Measurements from ENCODE around the gene KRT2. TPM values are rescaled to one million over a fixed set of nuclear protein-coding genes. Genes with fewer than 3 reads are reported as not detected.

Gene KRT2
- total and polyA plus RNA-seq, 2 donors (not counting 1 experiment from before 2014, with no cell fraction given), result 0.04 TPM; not detected in 1

DNA sequence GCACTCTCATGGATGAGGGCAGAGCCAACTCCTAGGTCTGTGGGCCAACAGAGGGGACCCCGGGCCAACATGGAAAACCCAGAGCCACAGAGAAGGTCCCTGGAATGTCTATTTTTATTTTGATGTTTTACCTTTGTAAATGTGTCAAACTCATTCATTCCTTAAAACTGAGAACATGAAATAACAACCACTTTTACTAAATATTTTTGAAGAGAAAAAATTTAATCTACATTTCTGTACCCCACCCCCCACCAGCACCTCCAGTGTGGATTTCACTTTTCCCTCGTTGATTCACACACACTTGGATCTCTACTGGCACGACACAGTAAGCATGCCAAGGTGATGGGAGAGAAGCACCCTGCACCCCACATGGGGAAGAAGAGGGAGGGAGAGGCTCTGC, 44.6 kb upstream of the KRT2 start:
- no peaks in the 10 kb centered on the region for H3K9me3 Mint-ChIP-seq (ENCODE audit: insufficient read depth)
- Histone ChIP-seq H3K79me2 (ENCODE audit: control insufficient read depth, insufficient read depth, low read length) (no peaks in the 10 kb centered on the region), H2AFZ (ENCODE audit: insufficient read depth, low read depth, low read length, poor library complexity, severe bottlenecking) (no peak overlapping the region), H3K4me2 (replicated peaks; ENCODE audit: low read depth, low read length, poor library complexity, severe bottlenecking) (no peak overlapping the region), H3K36me3 (replicated peaks in 1 of 2; ENCODE audit: control extremely low read depth in 1 of 2, control insufficient read depth in 1 of 2, extremely low read depth in 1 of 2, insufficient read depth in 2 of 2, low read length in 1 of 2) (no peaks in the 10 kb centered on the region), H4K20me1 (ENCODE audit: control insufficient read depth, insufficient read depth, low read length, poor library complexity, severe bottlenecking) (no peaks in the 10 kb centered on the region), H3K4me3 (ENCODE audit: control extremely low read depth in 1 of 5, extremely low read depth in 1 of 5, insufficient read depth in 1 of 5, low read depth in 2 of 5, low read length in 4 of 5) (no peak overlapping the region), H3K27ac (ENCODE audit: low read length in 2 of 2) (no peak overlapping the region), H3K9me3 (ENCODE audit: control extremely low read depth in 1 of 3, control insufficient read depth in 2 of 3, insufficient read depth in 1 of 3, low read length in 2 of 3) (no peaks in the 10 kb centered on the region), H3K9ac (ENCODE audit: low read length) (no peak overlapping the region), H3K4me1 (ENCODE audit: control insufficient read depth in 2 of 2, insufficient read depth in 2 of 2, low read length in 2 of 2) (peaks cover 2 to 4% of the 10 kb centered on the region in 2 donors), H3K27me3 (replicated peaks in 1 of 4; ENCODE audit: control extremely low read depth in 1 of 4, control insufficient read depth in 3 of 4, insufficient read depth in 4 of 4, low read length in 3 of 4) (peaks cover 0 to 19% (median 4%) of the 10 kb centered on the region in 4 experiments)
- TF ChIP-seq CTCF (IDR thresholded peaks at IDR 0.05), result no peak
- no peak for TF ChIP-seq EZH2 (IDR thresholded peaks at IDR 0.05; ENCODE audit: borderline replicate concordance, insufficient read depth, low read depth, low read length, poor library complexity, severe bottlenecking)
- DNase-seq (no peak), ATAC-seq (ENCODE audit: low read depth) (no peak)
- peaks cover 48% of the 10 kb centered on the region for H3K27me3 Mint-ChIP-seq
- intact Hi-C loops (cut with micrococcal nuclease), result no loop called here
- no CpG with 5 or more reads among the region's 3 CpGs for WGBS (ENCODE audit: insufficient coverage)
- H3K27ac Mint-ChIP-seq, result no peak overlapping the region
- H3K4me3 Mint-ChIP-seq, result no peak overlapping the region
- ChIA-PET POLR2A (no interaction called here), CTCF (no interaction called here)
- peaks cover 3% of the 10 kb centered on the region for H3K4me1 Mint-ChIP-seq

DNA sequence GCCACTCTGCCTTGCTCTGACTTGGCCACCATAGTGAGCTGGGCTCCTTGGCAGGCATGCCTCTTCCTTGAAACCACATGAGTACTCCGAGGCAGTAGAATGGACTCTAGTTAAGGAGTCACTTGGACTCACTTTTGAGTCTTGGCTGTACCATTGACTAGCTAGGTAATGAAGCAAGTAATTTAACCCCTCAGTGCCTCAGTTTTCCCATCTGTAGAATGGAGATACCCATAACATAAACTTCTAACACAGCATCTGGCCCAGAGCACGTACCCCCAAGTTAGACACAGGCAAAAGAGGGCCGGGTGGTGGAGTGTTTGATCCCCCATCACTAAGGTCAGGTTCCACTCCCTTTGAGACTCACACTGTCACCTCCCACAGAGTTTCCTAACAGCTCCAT, 43.0 kb upstream of the KRT2 start:
- WGBS (ENCODE audit: insufficient coverage), result 80% methylated on average over 1 of the region's 3 CpGs

More for the DNA sequence above, 43.0 kb upstream of the KRT2 start:
- no peak overlapping the region for H3K9ac ChIP-seq (ENCODE audit: low read length)
- H2AFZ ChIP-seq (ENCODE audit: insufficient read depth, low read depth, low read length, poor library complexity, severe bottlenecking), result no peak overlapping the region
- H3K4me3 ChIP-seq (ENCODE audit: control extremely low read depth in 1 of 5, extremely low read depth in 1 of 5, insufficient read depth in 1 of 5, low read depth in 2 of 5, low read length in 4 of 5), result no peak overlapping the region
- H3K36me3 ChIP-seq (replicated peaks in 1 of 2; ENCODE audit: control extremely low read depth in 1 of 2, control insufficient read depth in 1 of 2, extremely low read depth in 1 of 2, insufficient read depth in 2 of 2, low read length in 1 of 2), result no peaks in the 10 kb centered on the region
- no peaks in the 10 kb centered on the region for H4K20me1 ChIP-seq (ENCODE audit: control insufficient read depth, insufficient read depth, low read length, poor library complexity, severe bottlenecking)
- no peak overlapping the region for H3K27ac ChIP-seq (ENCODE audit: low read length in 2 of 2)
- H3K4me2 ChIP-seq (replicated peaks; ENCODE audit: low read depth, low read length, poor library complexity, severe bottlenecking), result no peak overlapping the region
- Mint-ChIP-seq H3K4me3 (no peak overlapping the region), H3K27me3 (peaks cover 53% of the 10 kb centered on the region), H3K27ac (no peak overlapping the region), H3K4me1 (peaks cover 12% of the 10 kb centered on the region), H3K9me3 (ENCODE audit: insufficient read depth) (no peaks in the 10 kb centered on the region)
- no peaks in the 10 kb centered on the region for H3K9me3 ChIP-seq (ENCODE audit: control extremely low read depth in 1 of 3, control insufficient read depth in 2 of 3, insufficient read depth in 1 of 3, low read length in 2 of 3)
- DNase-seq (no peak), ATAC-seq (ENCODE audit: low read depth) (no peak)
- ChIA-PET POLR2A (no interaction called here), CTCF (no interaction called here)
- H3K4me1 ChIP-seq (ENCODE audit: control insufficient read depth in 2 of 2, insufficient read depth in 2 of 2, low read length in 2 of 2), result peaks cover 7 to 8% of the 10 kb centered on the region in 2 donors
- intact Hi-C loops (cut with micrococcal nuclease), result no loop called here
- H3K79me2 ChIP-seq (ENCODE audit: control insufficient read depth, insufficient read depth, low read length), result no peaks in the 10 kb centered on the region
- no peak for TF ChIP-seq CTCF (IDR thresholded peaks at IDR 0.05)
- TF ChIP-seq EZH2 (IDR thresholded peaks at IDR 0.05; ENCODE audit: borderline replicate concordance, insufficient read depth, low read depth, low read length, poor library complexity, severe bottlenecking), result no peak
- H3K27me3 ChIP-seq (replicated peaks in 1 of 4; ENCODE audit: control extremely low read depth in 1 of 4, control insufficient read depth in 3 of 4, insufficient read depth in 4 of 4, low read length in 3 of 4), result peaks cover 0 to 32% (median 8%) of the 10 kb centered on the region in 4 experiments

Data from B cell (primary cell).